Measurements from ENCODE around the gene TEAD4.

Gene TEAD4

DNA sequence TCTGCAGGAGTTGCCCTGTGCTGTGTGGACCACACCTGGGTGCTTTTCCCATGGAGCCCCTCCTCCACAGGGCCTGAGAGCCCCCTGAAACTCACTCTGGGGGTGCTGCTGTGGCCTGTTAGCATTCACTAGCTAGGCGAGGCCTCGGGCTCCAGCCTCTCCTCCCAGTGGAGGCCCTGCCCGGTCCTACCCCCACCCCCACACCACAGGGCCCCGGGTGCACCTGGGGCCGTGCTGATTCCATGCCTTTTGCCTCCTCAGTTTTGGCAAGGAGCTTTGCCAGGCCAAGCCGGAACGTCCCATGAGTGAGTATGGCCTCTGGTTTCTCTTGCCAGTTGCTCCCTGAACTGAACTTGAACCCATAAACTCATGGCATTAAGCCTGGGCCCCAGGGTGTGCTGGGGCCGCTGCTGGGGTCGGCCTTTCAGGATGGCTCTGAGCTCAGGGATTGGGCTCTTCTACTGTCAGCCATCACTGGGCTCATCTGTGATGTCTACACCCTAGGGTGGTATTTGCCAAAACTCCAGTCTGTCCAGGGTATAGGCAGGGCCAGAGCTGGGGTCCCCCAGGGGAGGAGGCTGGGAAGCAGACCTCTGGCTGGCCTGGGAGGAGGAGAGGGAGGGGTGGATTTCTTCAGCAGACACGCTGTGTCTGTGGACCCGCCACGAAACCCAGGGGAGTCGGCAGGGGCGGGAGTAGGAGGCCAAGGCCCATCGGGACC is 59.2 kb downstream of the TEAD4 start:
- TF ChIP-seq CTCF (IDR thresholded peaks at IDR 0.05; ENCODE audit: insufficient read depth, low read length, poor library complexity, severe bottlenecking) = no peak
- TF ChIP-seq EZH2phosphoT487 (conservative IDR thresholded peaks at IDR 0.05; ENCODE audit: low read length) = no peak
- Histone ChIP-seq H3K9me3 (ENCODE audit: insufficient read depth, low read length) (no peaks in the 10 kb centered on the region), H4K20me1 (ENCODE audit: low read depth, low read length) (no peaks in the 10 kb centered on the region), H2AFZ (ENCODE audit: low read depth, low read length, severe bottlenecking) (no peak overlapping the region), H3F3A (ENCODE audit: insufficient read depth) (no peaks in the 10 kb centered on the region), H3K4me3 (ENCODE audit: insufficient read depth, low read length, poor library complexity, severe bottlenecking) (no peak overlapping the region), H3K9ac (ENCODE audit: low read length) (no peak overlapping the region), H3K27ac (ENCODE audit: low read depth, low read length) (no peak overlapping the region), H3K27me3 (ENCODE audit: low read length) (no peaks in the 10 kb centered on the region), H3K9me2 (replicated peaks; ENCODE audit: insufficient read depth, low read length) (no peaks in the 10 kb centered on the region), H3K4me2 (ENCODE audit: low read depth, low read length, poor library complexity, severe bottlenecking) (no peak overlapping the region), H3K79me2 (ENCODE audit: insufficient read depth, low read length) (no peaks in the 10 kb centered on the region), H3K36me3 (ENCODE audit: low read length) (no peaks in the 10 kb centered on the region)

DNA sequence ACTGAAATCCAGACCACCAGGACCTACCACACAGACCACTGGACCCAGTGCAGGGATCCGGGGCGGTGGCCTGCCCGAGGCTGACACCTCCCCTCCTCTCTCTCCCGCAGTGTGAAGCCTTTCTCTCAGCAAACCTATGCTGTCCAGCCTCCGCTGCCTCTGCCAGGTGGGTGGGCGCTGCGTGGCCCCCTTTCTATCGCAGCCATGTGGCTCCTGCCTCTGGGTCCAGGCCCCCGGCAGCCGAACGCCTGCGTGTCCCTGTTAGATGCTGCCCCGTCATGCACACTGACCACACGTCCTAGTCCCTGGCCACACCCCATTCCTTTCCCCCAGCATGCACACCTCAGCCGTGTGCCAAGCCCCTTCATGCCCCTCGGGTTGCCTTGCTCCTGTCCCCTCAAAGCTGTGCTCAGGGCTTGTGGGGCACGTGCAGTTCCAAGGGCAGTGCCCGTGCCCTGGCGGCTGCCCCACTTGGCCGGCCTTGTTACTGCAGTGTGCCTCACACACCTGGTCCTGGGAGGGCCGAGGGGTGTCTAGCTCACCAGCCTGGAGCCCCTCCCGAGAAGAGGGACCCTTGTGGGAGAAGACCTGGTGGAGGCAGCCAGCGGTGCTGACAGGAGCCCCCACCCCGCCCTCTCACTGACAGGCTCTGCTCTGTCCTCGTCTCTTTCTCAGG is 59.9 kb downstream of the TEAD4 start:
- H3K9me2 ChIP-seq (replicated peaks; ENCODE audit: insufficient read depth, low read length) = no peaks in the 10 kb centered on the region
- H2AFZ ChIP-seq (ENCODE audit: low read depth, low read length, severe bottlenecking) = no peak overlapping the region
- H3F3A ChIP-seq (ENCODE audit: insufficient read depth) = no peaks in the 10 kb centered on the region
- H3K27ac ChIP-seq (ENCODE audit: low read depth, low read length) = no peak overlapping the region
- H4K20me1 ChIP-seq (ENCODE audit: low read depth, low read length) = no peaks in the 10 kb centered on the region
- no peaks in the 10 kb centered on the region for H3K79me2 ChIP-seq (ENCODE audit: insufficient read depth, low read length)
- no peaks in the 10 kb centered on the region for H3K27me3 ChIP-seq (ENCODE audit: low read length)
- no peak overlapping the region for H3K9ac ChIP-seq (ENCODE audit: low read length)
- H3K4me3 ChIP-seq (ENCODE audit: insufficient read depth, low read length, poor library complexity, severe bottlenecking) = no peak overlapping the region
- H3K4me2 ChIP-seq (ENCODE audit: low read depth, low read length, poor library complexity, severe bottlenecking) = no peak overlapping the region
- no peak for TF ChIP-seq EZH2phosphoT487 (conservative IDR thresholded peaks at IDR 0.05; ENCODE audit: low read length)
- TF ChIP-seq CTCF (IDR thresholded peaks at IDR 0.05; ENCODE audit: insufficient read depth, low read length, poor library complexity, severe bottlenecking) = no peak
- H3K9me3 ChIP-seq (ENCODE audit: insufficient read depth, low read length) = no peaks in the 10 kb centered on the region
- H3K36me3 ChIP-seq (ENCODE audit: low read length) = no peaks in the 10 kb centered on the region

DNA sequence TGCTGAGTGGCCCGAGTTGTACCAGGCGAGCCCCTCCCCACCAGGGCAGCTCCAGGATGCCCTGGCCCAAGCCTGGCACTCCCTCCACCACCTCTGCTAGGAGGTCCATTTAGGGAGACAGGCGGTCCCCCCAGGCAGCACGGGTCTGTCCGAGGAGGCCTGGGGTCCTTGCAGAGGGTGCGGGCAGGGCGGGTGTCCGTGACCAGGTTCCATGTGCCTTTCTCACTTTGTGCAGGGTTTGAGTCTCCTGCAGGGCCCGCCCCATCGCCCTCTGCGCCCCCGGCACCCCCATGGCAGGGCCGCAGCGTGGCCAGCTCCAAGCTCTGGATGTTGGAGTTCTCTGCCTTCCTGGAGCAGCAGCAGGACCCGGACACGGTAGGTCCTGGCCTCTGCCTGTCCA is 61.2 kb downstream of the TEAD4 start:
- no peaks in the 10 kb centered on the region for H3K9me3 ChIP-seq (ENCODE audit: insufficient read depth, low read length)
- no peaks in the 10 kb centered on the region for H3K79me2 ChIP-seq (ENCODE audit: insufficient read depth, low read length)
- no peak for TF ChIP-seq EZH2phosphoT487 (conservative IDR thresholded peaks at IDR 0.05; ENCODE audit: low read length)
- no peak for TF ChIP-seq CTCF (IDR thresholded peaks at IDR 0.05; ENCODE audit: insufficient read depth, low read length, poor library complexity, severe bottlenecking)
- no peaks in the 10 kb centered on the region for H4K20me1 ChIP-seq (ENCODE audit: low read depth, low read length)
- no peak overlapping the region for H3K9ac ChIP-seq (ENCODE audit: low read length)
- H3K27ac ChIP-seq (ENCODE audit: low read depth, low read length) = no peak overlapping the region
- no peaks in the 10 kb centered on the region for H3F3A ChIP-seq (ENCODE audit: insufficient read depth)
- H3K27me3 ChIP-seq (ENCODE audit: low read length) = no peaks in the 10 kb centered on the region
- no peak overlapping the region for H3K4me2 ChIP-seq (ENCODE audit: low read depth, low read length, poor library complexity, severe bottlenecking)
- H3K36me3 ChIP-seq (ENCODE audit: low read length) = no peaks in the 10 kb centered on the region
- no peaks in the 10 kb centered on the region for H3K9me2 ChIP-seq (replicated peaks; ENCODE audit: insufficient read depth, low read length)
- H2AFZ ChIP-seq (ENCODE audit: low read depth, low read length, severe bottlenecking) = no peak overlapping the region
- no peak overlapping the region for H3K4me3 ChIP-seq (ENCODE audit: insufficient read depth, low read length, poor library complexity, severe bottlenecking)
